Thymus (tissue), 11 donors: ENCODE data around the gene B9D1. TPM values are rescaled to one million over a fixed set of nuclear protein-coding genes. Genes with fewer than 3 reads are reported as not detected.

Source experiments
- DNase-seq, 9 donors: peaks; one replicate each; pipeline ENCODE4 v3.0.0-alpha.2; 2013; ENCODE audit warnings: low spot score in 9 of 9, low read depth in 6 of 9, missing footprints in 1 of 9
- H3K27ac ChIP-seq, 2 donors: one replicate each; pipeline ENCODE4 v1.5.1; 2013; ENCODE audit warnings: control low read depth in 1 of 2, low read depth in 1 of 2, low read length in 1 of 2, mild to moderate bottlenecking in 1 of 2, moderate library complexity in 1 of 2
- H3K27me3 ChIP-seq, 2 donors: one replicate each; pipeline ENCODE4 v1.5.1; 2013; ENCODE audit warnings: low read length in 1 of 2; ENCODE audit not compliant: control insufficient read depth in 2 of 2, insufficient read depth in 1 of 2
- H3K36me3 ChIP-seq, 2 donors: one replicate each; pipeline ENCODE4 v1.5.1; 2013; ENCODE audit warnings: low read length in 1 of 2, mild to moderate bottlenecking in 1 of 2, moderate library complexity in 1 of 2; ENCODE audit not compliant: control insufficient read depth in 2 of 2, insufficient read depth in 2 of 2
- H3K4me1 ChIP-seq, 2 donors: one replicate each; pipeline ENCODE4 v1.5.1; 2013; ENCODE audit warnings: low read length in 2 of 2; ENCODE audit not compliant: control insufficient read depth in 2 of 2, insufficient read depth in 2 of 2
- H3K4me3 ChIP-seq, 2 donors: one replicate each; pipeline ENCODE4 v1.5.1; 2013; ENCODE audit warnings: low read length in 2 of 2, control low read depth in 1 of 2, mild to moderate bottlenecking in 1 of 2
- H3K9me3 ChIP-seq, 2 donors: one replicate each; pipeline ENCODE4 v1.5.1; 2013; ENCODE audit warnings: low read length in 1 of 2, mild to moderate bottlenecking in 1 of 2; ENCODE audit not compliant: control insufficient read depth in 2 of 2, insufficient read depth in 1 of 2
- WGBS: extraction: QIAGEN DNeasy Blood & Tissue Kit; methylation state at CpG from one replicate; pipeline ENCODE4 v1.1.7; 2013; 5-methylcytosine and 5-hydroxymethylcytosine counted together
- polyA plus RNA-seq: library from polyadenylated mRNA; stranded (reverse); fragments of 200-250 nt; gene quantifications from one replicate; pipeline ENCODE4 v1.2.3, GENCODE V29; 2013
- total RNA-seq: library from RNA; stranded (reverse); fragments of 120-200 nt; gene quantifications from one replicate; pipeline ENCODE4 v1.2.4, GENCODE V29; 2013
- donor health status: healthy.

Gene B9D1
- total and polyA plus RNA-seq, 2 donors: 5.4 to 6.4 TPM

DNA sequence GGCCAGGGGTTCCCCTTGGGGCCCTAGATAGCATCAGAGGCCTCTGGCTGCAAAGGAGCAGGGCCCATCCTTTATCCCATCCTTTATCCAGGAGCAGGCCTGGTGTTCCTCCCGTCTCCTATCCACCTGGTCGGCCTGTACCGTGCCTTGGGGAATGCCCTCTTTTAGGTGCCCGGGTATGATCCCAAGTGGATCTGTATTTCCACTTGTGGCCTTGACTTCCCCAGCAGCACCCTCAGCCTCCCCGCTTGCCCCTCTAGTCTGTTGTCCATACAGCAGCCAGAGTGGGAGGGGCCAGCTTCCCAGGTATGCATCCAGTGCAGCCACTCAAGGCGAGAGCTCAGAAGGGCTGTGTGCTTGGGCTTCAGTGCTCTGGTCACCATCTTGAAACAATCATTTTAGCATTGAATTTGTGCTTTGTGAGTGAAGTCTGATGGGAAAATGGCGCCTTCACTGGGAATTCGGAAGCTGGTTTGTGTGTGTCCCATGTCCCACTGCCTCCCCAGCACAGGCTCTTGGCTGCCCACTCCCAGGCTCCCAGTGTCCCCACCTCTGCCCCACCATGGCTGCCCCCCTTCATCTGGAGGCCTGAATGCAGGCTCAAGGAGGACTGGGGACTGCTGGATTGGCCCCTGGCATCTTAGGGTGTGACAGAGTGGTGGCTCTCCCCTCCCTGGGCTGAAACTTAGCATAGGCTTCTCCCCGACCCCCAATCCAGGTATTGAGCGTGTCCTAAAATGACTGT, 45.2 kb upstream of the B9D1 start:
- 99% methylated on average over 10 of the region's 10 CpGs for WGBS
- Histone ChIP-seq H3K4me3 (no peak overlapping the region), H3K4me1 (peaks cover 0 to 9% of the 10 kb centered on the region in 2 donors), H3K9me3 (no peaks in the 10 kb centered on the region), H3K36me3 (no peaks in the 10 kb centered on the region), H3K27ac (no peak overlapping the region), H3K27me3 (peaks cover 0 to 15% of the 10 kb centered on the region in 2 donors)
- no peak for DNase-seq

DNA sequence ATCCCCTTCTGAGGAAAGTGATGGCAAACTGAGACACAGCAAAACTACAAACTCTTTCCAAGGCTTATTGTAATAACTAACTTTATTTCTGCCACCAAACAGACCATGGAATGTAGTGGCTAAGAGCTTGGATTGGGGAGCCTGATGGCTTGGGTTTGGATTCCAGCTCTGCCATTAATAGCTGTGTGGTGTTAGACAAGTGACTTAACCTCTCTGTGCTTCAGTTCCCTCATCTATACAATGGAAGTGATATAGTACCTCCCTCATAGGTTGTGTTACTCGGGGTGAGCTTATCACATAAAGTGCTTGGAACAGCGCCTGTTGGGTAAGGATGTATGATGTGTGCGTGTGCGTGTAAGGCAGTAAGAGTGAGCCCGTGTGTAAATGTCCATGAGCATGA, 42.6 kb upstream of the B9D1 start:
- H3K36me3 ChIP-seq: no peaks in the 10 kb centered on the region
- WGBS: 95% methylated on average over 5 of the region's 5 CpGs
- H3K9me3 ChIP-seq: no peaks in the 10 kb centered on the region
- DNase-seq: no peak
- H3K4me1 ChIP-seq: peaks cover 0 to 13% of the 10 kb centered on the region in 2 donors
- H3K4me3 ChIP-seq: no peak overlapping the region
- H3K27me3 ChIP-seq: no peaks in the 10 kb centered on the region
- no peak overlapping the region for H3K27ac ChIP-seq

DNA sequence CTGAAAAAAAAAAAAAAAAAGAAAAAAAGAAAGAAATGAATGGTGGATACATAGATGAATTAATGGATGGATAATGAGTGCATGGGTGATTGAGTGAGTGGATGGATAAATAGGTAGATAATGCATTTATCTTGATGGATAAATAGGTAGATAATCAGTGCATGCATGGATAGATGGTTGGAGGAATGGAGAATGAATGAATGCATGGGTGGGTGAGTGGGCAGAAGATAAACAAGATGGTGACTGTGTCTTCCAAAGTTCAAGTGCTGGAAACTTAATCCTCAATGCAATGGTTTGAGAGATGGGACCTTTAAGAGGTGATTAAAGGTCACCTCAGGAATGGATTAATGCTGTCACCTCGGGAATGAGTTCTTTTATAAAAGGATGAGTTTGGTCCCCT, 41.7 kb upstream of the B9D1 start:
- Histone ChIP-seq H3K36me3 (no peaks in the 10 kb centered on the region), H3K9me3 (no peaks in the 10 kb centered on the region), H3K4me1 (peaks cover 0 to 7% of the 10 kb centered on the region in 2 donors), H3K27ac (no peak overlapping the region), H3K27me3 (no peaks in the 10 kb centered on the region), H3K4me3 (no peak overlapping the region)
- no peak for DNase-seq
- 95% methylated on average over 1 of the region's 1 CpG for WGBS

- H3K4me1 ChIP-seq: peaks cover 0 to 7% of the 10 kb centered on the region in 2 donors
- DNase-seq: no peak
- H3K27ac ChIP-seq: no peak overlapping the region
- H3K36me3 ChIP-seq: no peaks in the 10 kb centered on the region
- H3K9me3 ChIP-seq: no peaks in the 10 kb centered on the region
- 86% methylated on average over 4 of the region's 4 CpGs for WGBS
- H3K27me3 ChIP-seq: no peaks in the 10 kb centered on the region
- no peak overlapping the region for H3K4me3 ChIP-seq
These were observed 40.5 kb upstream of the B9D1 start for GRCh38 chr17:19403021-19403420.

DNA sequence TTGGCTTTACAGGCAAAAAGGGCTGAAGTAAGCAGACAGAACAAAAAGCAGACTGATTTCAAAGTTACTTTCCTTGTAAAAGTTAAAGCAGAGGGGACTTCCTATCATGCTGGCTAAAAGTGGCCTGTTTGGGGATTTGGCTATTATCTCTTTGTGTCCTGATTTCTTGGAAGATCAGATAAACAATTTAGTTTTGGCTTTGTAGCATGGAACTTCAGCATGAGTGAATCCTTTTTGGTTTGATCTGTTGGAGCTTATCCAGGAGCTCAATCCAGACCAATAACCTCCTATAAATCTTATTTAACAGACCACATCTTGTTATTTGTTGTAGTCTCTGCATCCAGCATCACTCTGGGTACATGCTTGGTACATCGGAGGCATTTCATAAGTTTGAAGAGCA, 39.6 kb upstream of the B9D1 start:
- Histone ChIP-seq H3K36me3 (no peaks in the 10 kb centered on the region), H3K27me3 (no peaks in the 10 kb centered on the region), H3K9me3 (no peaks in the 10 kb centered on the region), H3K4me3 (no peak overlapping the region), H3K27ac (no peak overlapping the region), H3K4me1 (peaks cover 0 to 7% of the 10 kb centered on the region in 2 donors)
- DNase-seq: no peak
- 100% methylated on average over 1 of the region's 1 CpG for WGBS

- Histone ChIP-seq H3K4me3 (no peak overlapping the region), H3K9me3 (no peaks in the 10 kb centered on the region), H3K27ac (no peak overlapping the region), H3K36me3 (no peaks in the 10 kb centered on the region), H3K4me1 (peaks cover 0 to 7% of the 10 kb centered on the region in 2 donors), H3K27me3 (no peaks in the 10 kb centered on the region)
- 97% methylated on average over 8 of the region's 8 CpGs for WGBS
- no peak for DNase-seq
These were observed 38.9 kb upstream of the B9D1 start for GRCh38 chr17:19401321-19402010.

DNA sequence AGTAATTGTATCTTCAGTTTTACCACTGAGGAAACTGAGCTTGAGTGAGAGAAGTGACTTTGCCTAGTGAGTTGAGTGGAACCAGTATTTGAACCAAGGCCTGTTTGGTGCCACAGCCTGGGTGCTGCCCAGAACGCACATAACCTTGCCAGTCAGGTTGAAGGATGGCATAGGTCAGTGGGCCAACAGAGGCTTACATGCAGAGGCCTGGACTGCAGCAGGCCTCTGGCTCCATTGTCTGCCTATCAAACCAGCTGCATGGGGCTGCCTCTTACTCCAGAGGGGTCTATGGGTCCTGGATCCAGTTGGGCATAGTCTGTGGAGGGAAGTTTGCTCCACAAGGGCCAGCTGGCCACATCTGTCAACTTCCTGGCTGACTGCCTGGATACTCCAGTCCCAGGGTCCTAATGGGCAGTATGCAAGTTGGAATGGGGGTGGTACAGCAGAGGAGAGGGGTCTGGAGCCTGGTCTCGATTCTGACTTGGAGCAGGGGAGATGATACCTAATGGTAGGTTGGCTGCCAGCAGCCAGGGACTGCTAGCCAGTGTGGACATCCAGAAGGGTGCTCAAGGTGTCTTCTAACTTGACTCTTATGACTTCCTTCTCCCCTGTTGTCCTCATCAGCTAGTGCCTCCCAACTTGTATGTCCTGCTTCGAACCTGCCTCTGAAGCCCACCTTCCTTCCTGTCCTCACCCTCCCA, 37.4 kb upstream of the B9D1 start:
- no peak for DNase-seq
- no peaks in the 10 kb centered on the region for H3K9me3 ChIP-seq
- H3K27ac ChIP-seq: no peak overlapping the region
- H3K4me1 ChIP-seq: peaks cover 0 to 7% of the 10 kb centered on the region in 2 donors
- no peak overlapping the region for H3K4me3 ChIP-seq
- no peaks in the 10 kb centered on the region for H3K36me3 ChIP-seq
- H3K27me3 ChIP-seq: no peaks in the 10 kb centered on the region
- WGBS: 93% methylated on average over 3 of the region's 3 CpGs

DNA sequence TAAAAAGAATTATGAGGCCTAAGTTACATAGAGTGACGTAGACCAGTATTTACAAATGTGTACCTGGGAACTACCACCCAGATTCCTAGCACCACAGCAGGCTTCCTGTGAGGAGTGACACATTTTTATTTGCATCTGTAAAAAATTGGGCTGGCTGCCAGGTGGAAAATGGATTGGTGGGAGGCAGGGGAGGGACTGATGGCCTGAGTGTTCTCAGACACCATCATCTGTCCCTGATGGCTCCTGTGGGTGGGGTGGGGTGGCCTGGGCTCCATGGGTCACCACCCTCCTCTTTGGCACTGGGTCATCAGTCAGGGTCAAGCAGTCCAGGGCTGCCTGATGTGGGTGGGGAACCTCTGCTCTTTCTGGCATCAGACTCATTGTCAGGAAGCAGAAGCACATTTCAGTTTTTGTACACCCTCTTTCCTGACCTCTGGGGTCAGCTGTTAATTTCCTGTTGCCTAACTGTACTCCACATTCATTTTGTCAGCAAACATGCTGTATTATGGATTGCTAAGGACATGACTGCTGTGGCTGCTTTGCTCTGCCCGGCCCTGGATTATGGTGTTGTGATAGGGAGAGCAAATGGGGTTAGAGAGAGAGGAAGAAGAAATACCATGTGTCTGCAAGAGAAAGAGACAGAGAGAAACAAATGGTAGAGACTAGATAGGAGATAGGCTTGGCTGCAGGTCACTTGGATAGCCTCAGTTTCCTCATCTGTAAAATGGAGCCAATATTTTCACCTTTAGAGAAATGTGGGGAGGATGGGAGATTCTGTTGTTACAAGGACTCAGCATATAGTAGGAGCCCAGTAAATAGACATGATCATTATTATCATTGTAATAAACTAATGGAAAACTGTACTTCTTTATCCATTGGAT, 36.0 kb upstream of the B9D1 start:
- no peak for DNase-seq
- H3K4me3 ChIP-seq: no peak overlapping the region
- no peak overlapping the region for H3K27ac ChIP-seq
- no peaks in the 10 kb centered on the region for H3K36me3 ChIP-seq
- H3K9me3 ChIP-seq: no peaks in the 10 kb centered on the region
- H3K27me3 ChIP-seq: no peaks in the 10 kb centered on the region
- H3K4me1 ChIP-seq: peaks cover 0 to 7% of the 10 kb centered on the region in 2 donors
- WGBS: 89% methylated on average over 2 of the region's 2 CpGs
